ENCODE results near the gene LHCGR. TPM values are rescaled to one million over a fixed set of nuclear protein-coding genes. Genes with fewer than 3 reads are reported as not detected.

The LHCGR gene
- total and polyA plus RNA-seq, 7 donors, result not detected

Small RNA genes lying within 50 kb of the gene (small RNA-seq; reads per million reads assigned to genes)
- 0 reads per million in 3 donors for gene ELOBP3

Other genes starting within 250 kb of the LHCGR start
- 100 to 1,000 TPM; 121 to 218 (median 188) TPM for gene STON1, start 225.6 kb downstream of the LHCGR start, total RNA-seq
- gene STON1, start 225.6 kb downstream of the LHCGR start, polyA plus RNA-seq, result 1 to 10 TPM; 1.8 to 6.1 (median 1.8) TPM
- gene GTF2A1L, start 137.9 kb downstream of the LHCGR start, total RNA-seq, result 100 to 1,000 TPM in 1 of 4 donors, 10 to 100 TPM in 3; 21.8 to 105 (median 50.1) TPM
- gene GTF2A1L, start 137.9 kb downstream of the LHCGR start, polyA plus RNA-seq, result 1 to 10 TPM in 1 of 3 donors, under 1 TPM in 1, not detected in 1; 0.66 to 3.0 TPM

Data from sigmoid colon (tissue), 7 donors.